ENCODE measurements around the gene DKK3. TPM values are rescaled to one million over a fixed set of nuclear protein-coding genes. Genes with fewer than 3 reads are reported as not detected.

The DKK3 gene
- total RNA-seq, 1 experiment from 2014 or later: 14.6 TPM

DNA sequence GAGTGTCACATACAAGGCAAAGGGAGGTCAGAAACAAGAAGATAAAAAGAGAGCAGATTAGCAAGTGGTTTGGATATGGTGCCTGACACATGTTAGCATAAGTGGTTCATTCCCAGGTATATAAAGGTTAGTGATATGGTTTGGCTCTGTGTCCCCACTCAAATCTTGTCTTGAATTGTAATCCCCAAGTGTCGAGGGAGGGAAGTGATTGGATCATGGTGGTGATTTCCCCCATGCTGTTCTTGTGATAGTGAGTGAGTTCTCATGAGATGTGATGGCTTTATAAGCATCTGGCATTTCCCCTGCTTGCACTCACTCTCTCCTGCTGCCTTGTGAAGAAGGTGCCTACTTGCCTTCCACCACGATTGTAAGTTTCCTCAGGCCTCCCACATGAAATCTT, 12.1 kb upstream of the DKK3 start:
- Mint-ChIP-seq H3K27me3 (ENCODE audit: unreplicated experiment) (no peaks in the 10 kb centered on the region), H3K36me3 (ENCODE audit: insufficient read depth, unreplicated experiment) (peaks cover 5% of the 10 kb centered on the region), H3K27ac (ENCODE audit: unreplicated experiment) (no peak overlapping the region), H3K4me3 (ENCODE audit: low read depth, unreplicated experiment) (no peak overlapping the region), H3K9me3 (ENCODE audit: low read depth, unreplicated experiment) (peaks cover 11% of the 10 kb centered on the region), H3K4me1 (ENCODE audit: low read depth, unreplicated experiment) (peaks cover 19% of the 10 kb centered on the region)
- intact Hi-C loops (cut with micrococcal nuclease; ENCODE audit: unreplicated experiment): loop anchor here (10.0 kb wide), 1 partner anchor 46 kb away; no protein-coding TSS in a partner anchor
- no peak for DNase-seq
- CTCF ChIA-PET: no interaction called here
- TF ChIP-seq, protein P1, sequence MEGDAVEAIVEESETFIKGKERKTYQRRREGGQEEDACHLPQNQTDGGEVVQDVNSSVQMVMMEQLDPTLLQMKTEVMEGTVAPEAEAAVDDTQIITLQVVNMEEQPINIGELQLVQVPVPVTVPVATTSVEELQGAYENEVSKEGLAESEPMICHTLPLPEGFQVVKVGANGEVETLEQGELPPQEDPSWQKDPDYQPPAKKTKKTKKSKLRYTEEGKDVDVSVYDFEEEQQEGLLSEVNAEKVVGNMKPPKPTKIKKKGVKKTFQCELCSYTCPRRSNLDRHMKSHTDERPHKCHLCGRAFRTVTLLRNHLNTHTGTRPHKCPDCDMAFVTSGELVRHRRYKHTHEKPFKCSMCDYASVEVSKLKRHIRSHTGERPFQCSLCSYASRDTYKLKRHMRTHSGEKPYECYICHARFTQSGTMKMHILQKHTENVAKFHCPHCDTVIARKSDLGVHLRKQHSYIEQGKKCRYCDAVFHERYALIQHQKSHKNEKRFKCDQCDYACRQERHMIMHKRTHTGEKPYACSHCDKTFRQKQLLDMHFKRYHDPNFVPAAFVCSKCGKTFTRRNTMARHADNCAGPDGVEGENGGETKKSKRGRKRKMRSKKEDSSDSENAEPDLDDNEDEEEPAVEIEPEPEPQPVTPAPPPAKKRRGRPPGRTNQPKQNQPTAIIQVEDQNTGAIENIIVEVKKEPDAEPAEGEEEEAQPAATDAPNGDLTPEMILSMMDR (IDR thresholded peaks at IDR 0.05; ENCODE audit: unreplicated experiment): no peak
- no TSS peak for BruUV-seq (replicated peaks)

- peaks cover 13% of the 10 kb centered on the region for H3K9me3 Mint-ChIP-seq (ENCODE audit: low read depth, unreplicated experiment)
- no peak overlapping the region for H3K4me3 Mint-ChIP-seq (ENCODE audit: low read depth, unreplicated experiment)
- H3K4me1 Mint-ChIP-seq (ENCODE audit: low read depth, unreplicated experiment): peaks cover 19% of the 10 kb centered on the region
- TF ChIP-seq, protein P1 (IDR thresholded peaks at IDR 0.05; ENCODE audit: unreplicated experiment): no peak
- intact Hi-C loops (cut with micrococcal nuclease; ENCODE audit: unreplicated experiment): loop anchor here (10.0 kb wide), 1 partner anchor 45 kb away; no protein-coding TSS in a partner anchor
- H3K27ac Mint-ChIP-seq (ENCODE audit: unreplicated experiment): no peak overlapping the region
- no peak for DNase-seq
- no peaks in the 10 kb centered on the region for H3K27me3 Mint-ChIP-seq (ENCODE audit: unreplicated experiment)
- no TSS peak for BruUV-seq (replicated peaks)
- CTCF ChIA-PET: interaction anchor here (1.3 to 1.8 kb wide), 2 partner anchors 15 to 19 kb away, joined by 3 to 6 read pairs; no protein-coding TSS in a partner anchor
- peaks cover 5% of the 10 kb centered on the region for H3K36me3 Mint-ChIP-seq (ENCODE audit: insufficient read depth, unreplicated experiment)
These were observed 11.5 kb upstream of the DKK3 start for GRCh38 chr11:12019866-12020416.

DNA sequence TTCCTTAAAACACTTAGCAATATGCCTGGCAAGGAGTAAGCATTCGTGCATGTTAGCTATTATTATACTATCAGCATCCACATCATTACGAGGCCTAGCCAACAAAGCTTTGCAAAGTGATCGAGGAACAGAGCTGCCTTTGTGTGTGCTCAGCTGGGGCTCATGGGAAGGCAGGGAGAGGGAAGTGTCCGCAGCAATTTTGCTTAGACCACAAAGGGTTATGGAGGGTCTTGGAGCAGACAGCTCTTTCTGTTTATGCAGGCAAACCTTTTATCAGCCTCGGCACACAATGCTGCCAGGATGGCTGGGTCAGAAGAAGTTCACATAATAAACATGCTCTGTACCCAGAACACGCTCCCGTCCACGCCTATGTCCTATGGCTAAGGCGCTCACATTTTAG, 10.9 kb upstream of the DKK3 start:
- H3K4me1 Mint-ChIP-seq (ENCODE audit: low read depth, unreplicated experiment): peaks cover 19% of the 10 kb centered on the region
- no peak overlapping the region for H3K4me3 Mint-ChIP-seq (ENCODE audit: low read depth, unreplicated experiment)
- H3K36me3 Mint-ChIP-seq (ENCODE audit: insufficient read depth, unreplicated experiment): peaks cover 5% of the 10 kb centered on the region
- peaks cover 11% of the 10 kb centered on the region for H3K9me3 Mint-ChIP-seq (ENCODE audit: low read depth, unreplicated experiment)
- TF ChIP-seq, protein P1 (IDR thresholded peaks at IDR 0.05; ENCODE audit: unreplicated experiment): no peak
- H3K27me3 Mint-ChIP-seq (ENCODE audit: unreplicated experiment): no peaks in the 10 kb centered on the region
- intact Hi-C loops (cut with micrococcal nuclease; ENCODE audit: unreplicated experiment): no loop called here
- BruUV-seq (replicated peaks): no TSS peak
- no peak overlapping the region for H3K27ac Mint-ChIP-seq (ENCODE audit: unreplicated experiment)
- peak; percentile 49 for DNase-seq
- CTCF ChIA-PET: interaction anchor here (0.7 to 1.8 kb wide), 3 partner anchors 15 to 411 kb away, joined by 3 to 6 read pairs (median 3); no protein-coding TSS in a partner anchor

- Mint-ChIP-seq H3K36me3 (ENCODE audit: insufficient read depth, unreplicated experiment) (peaks cover 5% of the 10 kb centered on the region), H3K9me3 (ENCODE audit: low read depth, unreplicated experiment) (peaks cover 11% of the 10 kb centered on the region), H3K4me3 (ENCODE audit: low read depth, unreplicated experiment) (no peak overlapping the region), H3K27me3 (ENCODE audit: unreplicated experiment) (no peaks in the 10 kb centered on the region), H3K27ac (ENCODE audit: unreplicated experiment) (no peak overlapping the region), H3K4me1 (ENCODE audit: low read depth, unreplicated experiment) (peaks cover 19% of the 10 kb centered on the region)
- intact Hi-C loops (cut with micrococcal nuclease; ENCODE audit: unreplicated experiment): no loop called here
- TF ChIP-seq, protein P1 (IDR thresholded peaks at IDR 0.05; ENCODE audit: unreplicated experiment): no peak
- DNase-seq: no peak
- CTCF ChIA-PET: interaction anchor here (1.8 kb wide), 1 partner anchor 13 kb away, joined by 6 read pairs; no protein-coding TSS in a partner anchor
- BruUV-seq (replicated peaks): no TSS peak
These were observed 9.5 kb upstream of the DKK3 start for GRCh38 chr11:12017865-12018453.

All from Calu3 (cell line).